Cardiac fibroblast (primary cell): Measurements from ENCODE around the gene EDDM13.

Experiments used
- DNase-seq, 2 donors: peaks; one replicate each; pipeline versions ENCODE4 v3.0.0 to v3.0.0-alpha.2; 2010; ENCODE audit warnings: low read depth in 2 of 2
- H3K4me3 ChIP-seq, 2 donors: replicated peaks in 1 of 2; 1 replicate in 1 of 2; 2 replicates in 1 of 2; pipeline ENCODE4 v1.5.1; 2011; ENCODE audit warnings: low read depth in 2 of 2, low read length in 2 of 2, mild to moderate bottlenecking in 2 of 2, moderate library complexity in 1 of 2
- CTCF ChIP-seq: IDR thresholded peaks from one replicate; pipeline ENCODE4 v1.5.1; 2011; ENCODE audit warnings: low read depth, mild to moderate bottlenecking, low read length, inconsistent platforms

The EDDM13 gene

GRCh38 chr19:56341948-56342347 is 69.4 kb downstream of the EDDM13 start:
- no peak for DNase-seq
- TF ChIP-seq CTCF, result no peak
- H3K4me3 ChIP-seq, result no peak overlapping the region

- H3K4me3 ChIP-seq, result no peak overlapping the region
- no peak for DNase-seq
- no peak for TF ChIP-seq CTCF
Measured at GRCh38 chr19:56347163-56347778, 74.7 kb downstream of the EDDM13 start.

- H3K4me3 ChIP-seq, result no peak overlapping the region
- DNase-seq, result peak; percentile 8 to 43
- TF ChIP-seq CTCF, result peak; percentile 39
Measured at GRCh38 chr19:56348289-56348877, 75.8 kb downstream of the EDDM13 start.

GRCh38 chr19:56350416-56351045 is 78.0 kb downstream of the EDDM13 start:
- H3K4me3 ChIP-seq, result no peak overlapping the region
- DNase-seq, result peak; percentile 61 to 66
- TF ChIP-seq CTCF, result peak; percentile 91

- DNase-seq, result no peak
- TF ChIP-seq CTCF, result no peak
- H3K4me3 ChIP-seq, result no peak overlapping the region
Measured at GRCh38 chr19:56351208-56351607, 78.7 kb downstream of the EDDM13 start.

- DNase-seq, result no peak
- TF ChIP-seq CTCF, result no peak
- no peak overlapping the region for H3K4me3 ChIP-seq
Measured at GRCh38 chr19:56355517-56355916, 83.0 kb downstream of the EDDM13 start.

- H3K4me3 ChIP-seq, result no peak overlapping the region
- no peak for TF ChIP-seq CTCF
- peak in 1 of 2 donors; percentile 34 for DNase-seq
Measured at GRCh38 chr19:56356944-56357343, 84.4 kb downstream of the EDDM13 start.
